Activated CD4-positive, alpha-beta T cell treated with anti-CD3 and anti-CD28 coated beads for 36 hours (primary cell): ENCODE data around the gene MADCAM1. TPM values are rescaled to one million over a fixed set of nuclear protein-coding genes. Genes with fewer than 3 reads are reported as not detected.

Experiments used
- ATAC-seq: fragments of 200-7000 bp; cut with Tn5 transposase; one replicate; pipeline ENCODE4 v1.10.0; 2021; ENCODE audit warnings: mild to moderate bottlenecking, moderate library complexity
- CTCF ChIA-PET: fragments of 350-600 bp; sonication (Branson Sonifier 250); formaldehyde crosslinking; loops from one replicate; lab custom pipeline; 2021; ENCODE audit warnings: antibody characterized with exemption; lab: Charles Lee
- POLR2A ChIA-PET: fragments of 350-600 bp; sonication (Branson Sonifier 250); formaldehyde crosslinking; loops from one replicate; lab custom pipeline; 2021; ENCODE audit warnings: antibody characterized with exemption, inconsistent platforms; lab: Charles Lee
- DNase-seq: peaks from one replicate; pipeline ENCODE4 v3.0.0-alpha.2; 2020
- H3K27ac Mint-ChIP-seq: one replicate; pipeline ENCODE4 v1.8.0; 2021; ENCODE audit warnings: mixed read lengths
- H3K27me3 Mint-ChIP-seq: one replicate; pipeline ENCODE4 v1.8.0; 2021; ENCODE audit warnings: mixed read lengths
- H3K36me3 Mint-ChIP-seq: one replicate; pipeline ENCODE4 v1.8.0; 2021; ENCODE audit warnings: low read depth, mixed read lengths
- H3K4me1 Mint-ChIP-seq: one replicate; pipeline ENCODE4 v1.8.0; 2021; ENCODE audit warnings: mixed read lengths
- H3K4me3 Mint-ChIP-seq: one replicate; pipeline ENCODE4 v1.8.0; 2021; ENCODE audit warnings: mild to moderate bottlenecking, moderate library complexity, mixed read lengths
- H3K9me3 Mint-ChIP-seq: one replicate; pipeline ENCODE4 v1.8.0; 2021; ENCODE audit warnings: low read depth, mixed read lengths
- intact Hi-C, 2 experiments: fragments of 100-400 bp; cut with DNase I in 1 of 2; cut with micrococcal nuclease in 1 of 2; formaldehyde crosslinking; loops; one replicate each; pipeline versions ENCODE4 v1.14.2 to v1.15.1; 2022 to 2024; cut with DNase I, micrococcal nuclease
- total RNA-seq, 2 experiments: library from RNA; stranded (reverse); gene quantifications; one replicate each; pipeline ENCODE4 v1.2.3, GENCODE V29; 2021

MADCAM1 gene
- total RNA-seq, 2 experiments from 2014 or later = 0.14 TPM; not detected in 1

DNA sequence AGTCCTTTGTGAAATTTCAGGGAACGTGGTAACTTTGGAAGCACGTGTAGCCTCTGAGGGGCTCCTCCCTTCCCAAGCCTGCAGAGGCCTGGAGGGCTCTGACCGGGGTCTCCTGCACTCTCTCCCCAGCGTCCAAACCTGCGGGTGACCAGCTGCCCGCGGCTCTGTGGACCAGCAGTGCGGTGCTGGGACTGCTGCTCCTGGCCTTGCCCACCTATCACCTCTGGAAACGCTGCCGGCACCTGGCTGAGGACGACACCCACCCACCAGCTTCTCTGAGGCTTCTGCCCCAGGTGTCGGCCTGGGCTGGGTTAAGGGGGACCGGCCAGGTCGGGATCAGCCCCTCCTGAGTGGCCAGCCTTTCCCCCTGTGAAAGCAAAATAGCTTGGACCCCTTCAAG, 8.3 kb downstream of the MADCAM1 start:
- Mint-ChIP-seq H3K36me3 (peaks cover 3% of the 10 kb centered on the region), H3K27ac (no peak overlapping the region), H3K4me1 (peaks cover 28% of the 10 kb centered on the region), H3K27me3 (no peaks in the 10 kb centered on the region), H3K9me3 (no peaks in the 10 kb centered on the region), H3K4me3 (no peak overlapping the region)
- ChIA-PET POLR2A (no interaction called here), CTCF (interaction anchor here (1.6 kb wide), 1 partner anchor 9 kb away, joined by 7 read pairs; no protein-coding TSS in a partner anchor)
- ATAC-seq (no peak), DNase-seq (no peak)
- intact Hi-C loops = no loop called here

DNA sequence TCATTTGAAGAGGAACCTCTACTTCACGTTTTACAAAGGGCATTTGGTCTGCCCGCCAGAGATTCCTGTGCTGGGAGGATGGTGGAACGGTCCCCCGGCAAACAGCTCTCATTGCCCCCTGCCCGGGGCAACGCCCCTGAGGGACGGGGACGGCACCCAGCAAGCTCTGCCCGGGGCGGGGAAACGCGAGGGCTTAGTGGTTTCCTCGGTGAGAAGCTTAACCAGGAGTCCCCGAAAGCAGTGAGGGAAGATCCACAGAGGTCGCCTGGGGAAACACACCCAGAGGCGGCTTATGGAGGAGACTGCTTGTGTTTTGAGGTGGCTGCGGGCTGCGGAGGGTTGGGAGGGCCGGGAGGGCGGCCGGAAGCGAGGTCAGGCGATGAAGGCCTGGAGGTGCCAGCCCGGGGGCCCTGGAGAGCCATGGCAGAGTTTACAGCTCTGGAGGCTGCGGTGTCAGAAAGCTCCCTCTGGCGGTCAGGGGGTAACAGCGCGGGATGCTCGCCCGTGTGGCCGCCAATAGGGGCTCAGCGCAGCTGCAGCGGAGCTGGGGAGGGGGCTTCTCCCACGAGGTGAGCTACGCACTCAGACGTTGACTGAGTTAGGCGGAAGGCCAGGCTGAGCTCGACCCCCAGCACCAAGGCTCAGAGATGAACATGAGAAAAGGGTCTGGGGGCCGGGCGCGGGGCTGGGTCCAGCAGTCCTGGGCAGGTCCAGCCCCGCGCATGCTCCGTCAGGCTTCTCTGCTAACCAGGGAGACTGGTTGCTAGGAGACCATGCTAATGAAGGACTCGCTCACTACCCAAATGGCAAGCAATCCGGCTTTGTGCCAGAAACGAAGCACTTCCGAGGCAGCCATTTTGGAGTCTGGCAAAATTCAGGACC, 10.4 kb downstream of the MADCAM1 start:
- intact Hi-C loops = loop anchor here (1.0 to 2.0 kb wide), 9 partner anchors 17 to 291 kb away; partner anchors contain the start of genes CDC34 (in 2 of the 2), BSG (in 1 of the 2), MIER2 (in 1 of the 2) and PTBP1 (in 1 of the 2)
- peak overlapping the region; percentile 95 for H3K4me3 Mint-ChIP-seq
- ATAC-seq = peak; percentile 72
- H3K27me3 Mint-ChIP-seq = no peaks in the 10 kb centered on the region
- CTCF ChIA-PET = interaction anchor here (0.6 to 1.8 kb wide), 12 partner anchors 11 to 163 kb away, joined by 3 to 18 read pairs (median 5); partner anchors contain the start of genes C2CD4C, CDC34 and MADCAM1
- peak; percentile 97 for DNase-seq
- peak overlapping the region; percentile 100 for H3K27ac Mint-ChIP-seq
- H3K9me3 Mint-ChIP-seq = no peaks in the 10 kb centered on the region
- H3K36me3 Mint-ChIP-seq = peaks cover 6% of the 10 kb centered on the region
- H3K4me1 Mint-ChIP-seq = peaks cover 41% of the 10 kb centered on the region
- POLR2A ChIA-PET = interaction anchor here (0.5 to 1.0 kb wide), 4 partner anchors 9 to 437 kb away, joined by 4 to 6 read pairs (median 4); partner anchors contain the start of gene MADCAM1

DNA sequence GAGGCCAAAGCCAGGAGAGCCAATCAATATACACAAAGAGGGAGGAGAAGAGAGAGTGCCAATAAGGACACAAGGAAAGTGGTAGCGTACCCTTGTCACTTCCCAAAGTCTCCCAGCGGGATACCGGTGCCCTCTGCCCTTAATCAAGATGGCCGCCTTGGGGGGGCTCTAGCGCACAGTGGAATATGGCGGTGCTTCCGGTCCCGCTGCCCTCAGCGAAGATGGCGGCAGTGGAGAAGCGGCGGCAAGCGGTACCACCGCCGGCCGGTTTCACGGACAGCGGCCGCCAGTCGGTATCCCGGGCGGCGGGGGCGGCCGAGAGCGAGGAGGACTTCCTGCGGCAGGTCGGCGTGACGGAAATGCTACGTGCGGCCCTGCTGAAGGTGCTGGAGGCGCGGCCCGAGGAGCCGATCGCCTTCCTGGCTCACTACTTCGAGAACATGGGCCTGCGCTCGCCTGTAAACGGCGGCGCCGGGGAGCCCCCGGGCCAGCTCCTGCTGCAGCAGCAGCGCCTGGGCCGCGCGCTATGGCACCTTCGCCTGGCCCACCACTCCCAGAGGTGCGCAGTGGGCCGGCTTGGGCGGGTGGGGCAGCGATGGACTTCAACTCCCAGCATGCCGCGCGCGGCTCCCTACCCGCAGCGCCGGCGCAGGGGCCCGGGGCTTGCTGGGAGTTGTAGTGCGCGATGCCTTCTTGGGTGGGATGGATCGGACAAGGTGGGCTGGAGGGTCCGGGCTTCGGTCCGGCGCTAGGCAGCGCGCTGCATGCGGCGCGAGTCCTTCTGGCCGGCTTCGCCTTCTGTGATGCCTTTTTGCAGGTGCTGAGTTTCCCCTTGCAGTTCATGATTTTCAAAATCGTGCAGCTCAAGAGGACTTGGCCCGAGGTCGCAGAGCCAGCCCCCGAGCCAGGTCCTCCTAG, 11.3 kb downstream of the MADCAM1 start, which contains the start of gene TPGS1:
Gene TPGS1, plus strand, starts transcription at position 212 of the 918 bp plus-strand sequence. Its CDS starts 10 bp downstream, at position 222.
- DNase-seq (peak; percentile 92), ATAC-seq (peak; percentile 64)
- H3K9me3 Mint-ChIP-seq = no peaks in the 10 kb centered on the region
- intact Hi-C loops = loop anchor here (1.0 to 2.0 kb wide), 9 partner anchors 18 to 290 kb away; partner anchors contain the start of genes CDC34 (in 2 of the 2), BSG (in 1 of the 2), MIER2 (in 1 of the 2) and PTBP1 (in 1 of the 2)
- CTCF ChIA-PET = interaction anchor here (0.6 to 1.8 kb wide), 10 partner anchors 11 to 164 kb away, joined by 3 to 18 read pairs (median 6); partner anchors contain the start of genes C2CD4C, CDC34 and MADCAM1
- H3K27ac Mint-ChIP-seq = peak within 1 kb of the TSS; percentile 100
- no peaks in the 10 kb centered on the region for H3K27me3 Mint-ChIP-seq
- H3K36me3 Mint-ChIP-seq = peaks cover 6% of the 10 kb centered on the region
- POLR2A ChIA-PET = interaction anchor here (1.0 kb wide), 1 partner anchor 10 kb away, joined by 4 read pairs; no protein-coding TSS in a partner anchor
- peaks cover 46% of the 10 kb centered on the region for H3K4me1 Mint-ChIP-seq
- H3K4me3 Mint-ChIP-seq = peak within 1 kb of the TSS; percentile 95

DNA sequence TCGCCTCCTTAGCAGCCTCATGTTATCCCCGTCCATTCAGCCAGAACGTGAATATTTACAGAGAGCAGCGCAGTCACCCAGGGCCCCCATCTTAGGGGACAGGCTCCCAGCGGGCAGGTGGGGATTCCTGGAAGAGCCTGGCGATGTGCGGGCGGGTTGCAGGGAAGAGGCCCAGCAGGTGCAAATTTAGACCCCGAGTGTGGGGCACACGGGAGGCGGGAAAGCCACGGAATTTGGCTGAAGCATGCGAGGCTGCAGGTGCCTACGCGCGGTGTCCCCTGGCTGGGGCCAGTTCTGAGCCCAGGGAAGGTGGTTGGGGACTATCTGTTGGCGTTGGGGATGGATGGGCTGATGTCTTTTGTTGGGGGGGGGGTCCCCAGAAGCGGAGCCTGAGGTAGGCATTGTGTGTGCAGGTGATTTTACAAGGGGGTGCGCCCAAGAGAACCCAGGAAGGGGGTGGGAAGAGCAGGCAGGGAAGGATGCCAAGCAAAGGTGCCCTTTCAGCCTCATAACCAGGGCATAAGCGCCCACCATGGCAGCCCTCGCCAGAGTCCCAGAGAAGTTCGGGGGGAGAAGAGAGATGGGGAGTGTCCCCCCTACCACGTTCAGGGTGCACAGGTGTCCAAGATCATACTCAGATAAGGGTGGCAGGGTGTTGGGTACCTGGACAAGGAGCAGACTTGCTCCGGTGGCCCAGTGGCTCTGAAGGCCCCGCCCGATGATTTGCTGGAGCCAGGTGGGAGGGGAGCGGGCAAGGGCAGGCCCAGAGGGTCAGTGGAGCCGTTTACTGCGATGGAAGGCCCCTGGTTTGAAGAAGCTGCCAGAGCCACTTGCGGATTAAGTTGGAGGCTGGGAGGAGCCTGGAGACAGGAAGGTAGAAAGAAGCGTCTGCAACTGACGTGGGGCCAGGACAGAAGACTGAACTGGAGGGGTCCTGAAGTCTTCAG, 12.2 kb downstream of the MADCAM1 start:
- H3K27ac Mint-ChIP-seq = peak overlapping the region; percentile 92
- peaks cover 42% of the 10 kb centered on the region for H3K4me1 Mint-ChIP-seq
- H3K4me3 Mint-ChIP-seq = peak overlapping the region; percentile 95
- no peak for ATAC-seq
- intact Hi-C loops = no loop called here
- no peak for DNase-seq
- ChIA-PET CTCF (interaction anchor here (1.0 to 1.4 kb wide), 2 partner anchors 13 to 20 kb away, joined by 3 to 4 read pairs; no protein-coding TSS in a partner anchor), POLR2A (no interaction called here)
- H3K27me3 Mint-ChIP-seq = no peaks in the 10 kb centered on the region
- peaks cover 6% of the 10 kb centered on the region for H3K36me3 Mint-ChIP-seq
- H3K9me3 Mint-ChIP-seq = no peaks in the 10 kb centered on the region

DNA sequence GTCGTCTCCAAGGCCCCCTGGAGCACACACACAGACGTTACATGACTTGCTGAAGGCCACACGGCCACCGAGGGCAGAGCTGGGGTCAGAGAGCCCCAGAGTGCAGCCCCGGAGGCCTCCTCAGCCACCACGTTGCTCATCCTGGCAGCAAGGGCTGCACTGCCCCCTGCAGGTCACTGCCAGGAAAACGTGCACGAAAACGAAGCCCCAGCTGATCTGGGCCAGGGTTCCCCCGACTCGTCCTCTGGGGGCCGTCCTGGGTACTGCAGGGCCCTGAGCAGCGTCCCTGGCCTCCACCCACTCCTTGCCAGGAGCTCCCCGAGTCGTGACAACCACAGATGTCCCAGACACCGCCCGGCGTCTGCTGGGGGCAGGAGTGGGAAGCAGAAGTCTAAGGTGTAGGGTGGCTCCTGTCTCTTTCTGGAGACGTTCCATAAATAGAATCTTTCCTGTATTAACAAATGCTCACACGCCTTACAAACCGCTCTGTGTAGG, 14.4 kb downstream of the MADCAM1 start:
- peak; percentile 98 for DNase-seq
- Mint-ChIP-seq H3K4me1 (peaks cover 39% of the 10 kb centered on the region), H3K27ac (peak overlapping the region; percentile 98), H3K4me3 (peak overlapping the region; percentile 75), H3K27me3 (no peaks in the 10 kb centered on the region), H3K36me3 (peaks cover 6% of the 10 kb centered on the region), H3K9me3 (no peaks in the 10 kb centered on the region)
- ChIA-PET POLR2A (interaction anchor here (0.5 to 1.3 kb wide), 7 partner anchors 21 to 1550 kb away, joined by 3 to 7 read pairs (median 3); partner anchors contain the start of genes BSG, CDC34 and CIRBP), CTCF (interaction anchor here (0.6 to 2.9 kb wide), 22 partner anchors 11 to 734 kb away, joined by 3 to 30 read pairs (median 4); partner anchors contain the start of genes BSG, CDC34 and MADCAM1)
- intact Hi-C loops = loop anchor here (1.0 to 2.0 kb wide), 4 partner anchors 62 to 287 kb away; partner anchors contain the start of genes BSG (in 1 of the 2), POLRMT (in 1 of the 2) and PTBP1 (in 1 of the 2)
- peak; percentile 52 for ATAC-seq

DNA sequence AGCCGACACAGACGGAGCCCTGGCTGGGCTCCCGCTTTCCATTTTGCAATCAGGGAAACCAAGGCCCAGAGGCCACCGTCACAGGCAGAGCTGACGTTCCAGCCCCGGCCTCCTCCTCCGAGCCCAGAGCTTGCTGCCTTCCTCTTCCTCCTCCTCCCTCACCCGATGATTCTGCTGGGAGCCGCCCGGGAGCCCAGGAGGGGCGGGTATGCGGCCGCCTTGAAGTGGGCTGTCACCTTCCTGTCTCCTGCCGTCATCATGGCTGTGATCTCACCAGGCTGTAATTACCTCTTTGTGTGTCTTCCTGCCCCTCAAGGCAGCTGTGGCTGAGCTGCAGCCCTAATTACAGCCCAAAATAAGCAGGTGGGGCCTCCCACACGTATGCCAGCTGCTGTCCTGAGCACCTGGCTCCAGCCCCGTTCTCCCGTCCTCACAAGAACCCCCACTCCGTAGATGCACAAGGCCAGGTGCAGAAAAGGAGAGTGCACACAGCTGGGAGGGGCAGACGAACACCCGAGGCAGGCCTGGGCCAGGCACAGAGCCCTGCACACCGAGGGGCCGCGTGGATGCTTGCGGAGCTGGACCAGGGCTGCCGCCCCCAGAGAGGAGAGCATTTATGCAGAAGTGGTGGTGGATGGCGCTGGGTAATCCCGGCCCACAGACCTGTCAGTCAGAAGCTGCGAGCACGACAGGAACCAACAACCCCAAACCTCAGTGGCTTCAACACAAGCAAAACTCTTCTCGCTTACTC, 15.0 kb downstream of the MADCAM1 start:
- POLR2A ChIA-PET = interaction anchor here (0.8 to 1.3 kb wide), 5 partner anchors 20 to 758 kb away, joined by 3 to 7 read pairs (median 3); partner anchors contain the start of genes BSG, CDC34 and CIRBP
- DNase-seq (peak; percentile 87), ATAC-seq (peak; percentile 38)
- intact Hi-C loops = loop anchor here (1.0 to 2.0 kb wide), 3 partner anchors 62 to 286 kb away; partner anchors contain the start of genes BSG (in 1 of the 2) and PTBP1 (in 1 of the 2)
- peaks cover 6% of the 10 kb centered on the region for H3K36me3 Mint-ChIP-seq
- H3K9me3 Mint-ChIP-seq = no peaks in the 10 kb centered on the region
- CTCF ChIA-PET = interaction anchor here (0.6 to 2.9 kb wide), 20 partner anchors 11 to 733 kb away, joined by 3 to 30 read pairs (median 4); partner anchors contain the start of genes CDC34 and MADCAM1
- peak overlapping the region; percentile 75 for H3K4me3 Mint-ChIP-seq
- H3K27ac Mint-ChIP-seq = peak overlapping the region; percentile 98
- H3K27me3 Mint-ChIP-seq = no peaks in the 10 kb centered on the region
- H3K4me1 Mint-ChIP-seq = peaks cover 37% of the 10 kb centered on the region

DNA sequence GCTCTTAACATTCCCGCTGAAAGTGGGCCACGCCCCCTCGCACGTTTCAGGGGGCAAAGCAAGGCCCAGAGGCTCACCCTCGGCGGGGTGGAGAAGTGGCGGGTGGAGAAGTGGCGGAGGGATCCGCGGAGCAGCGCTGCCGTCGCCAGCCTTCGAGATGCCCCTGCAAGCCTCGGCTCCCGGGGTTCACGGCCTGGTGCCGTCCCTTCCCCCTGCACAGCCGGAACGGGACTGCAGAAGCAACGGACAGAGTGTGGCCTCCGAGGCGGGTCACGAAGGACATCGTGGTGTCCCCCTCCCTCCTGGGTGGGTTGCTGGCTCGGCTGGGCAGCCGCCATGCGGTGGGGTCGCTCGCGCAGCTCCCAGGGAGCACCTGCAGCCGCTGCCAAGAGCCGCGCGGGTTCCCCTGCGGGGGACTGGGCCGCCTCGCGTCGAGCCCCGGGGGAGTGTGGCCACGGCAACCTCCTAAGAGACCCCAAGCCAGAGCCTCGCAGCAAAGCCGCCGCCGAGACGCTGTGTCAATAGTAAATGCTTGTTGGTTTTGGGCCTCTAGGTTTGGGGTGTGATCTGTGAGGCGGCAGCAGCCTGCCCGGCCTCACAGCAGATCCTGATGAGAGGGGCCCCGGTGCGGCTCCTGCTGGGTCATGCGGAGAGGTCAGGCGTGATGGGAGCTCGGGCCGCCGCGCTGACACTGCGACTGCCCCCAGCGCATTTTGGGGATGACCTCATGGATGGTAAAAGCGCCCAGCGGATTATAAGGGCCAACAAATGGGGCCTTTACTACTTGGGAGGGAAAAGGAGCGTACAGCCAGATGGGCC, 16.5 kb downstream of the MADCAM1 start:
- Mint-ChIP-seq H3K27me3 (no peaks in the 10 kb centered on the region), H3K27ac (no peak overlapping the region), H3K36me3 (peaks cover 6% of the 10 kb centered on the region), H3K4me1 (peaks cover 39% of the 10 kb centered on the region), H3K4me3 (no peak overlapping the region), H3K9me3 (no peaks in the 10 kb centered on the region)
- ATAC-seq (no peak), DNase-seq (no peak)
- ChIA-PET POLR2A (no interaction called here), CTCF (no interaction called here)
- intact Hi-C loops = no loop called here

DNA sequence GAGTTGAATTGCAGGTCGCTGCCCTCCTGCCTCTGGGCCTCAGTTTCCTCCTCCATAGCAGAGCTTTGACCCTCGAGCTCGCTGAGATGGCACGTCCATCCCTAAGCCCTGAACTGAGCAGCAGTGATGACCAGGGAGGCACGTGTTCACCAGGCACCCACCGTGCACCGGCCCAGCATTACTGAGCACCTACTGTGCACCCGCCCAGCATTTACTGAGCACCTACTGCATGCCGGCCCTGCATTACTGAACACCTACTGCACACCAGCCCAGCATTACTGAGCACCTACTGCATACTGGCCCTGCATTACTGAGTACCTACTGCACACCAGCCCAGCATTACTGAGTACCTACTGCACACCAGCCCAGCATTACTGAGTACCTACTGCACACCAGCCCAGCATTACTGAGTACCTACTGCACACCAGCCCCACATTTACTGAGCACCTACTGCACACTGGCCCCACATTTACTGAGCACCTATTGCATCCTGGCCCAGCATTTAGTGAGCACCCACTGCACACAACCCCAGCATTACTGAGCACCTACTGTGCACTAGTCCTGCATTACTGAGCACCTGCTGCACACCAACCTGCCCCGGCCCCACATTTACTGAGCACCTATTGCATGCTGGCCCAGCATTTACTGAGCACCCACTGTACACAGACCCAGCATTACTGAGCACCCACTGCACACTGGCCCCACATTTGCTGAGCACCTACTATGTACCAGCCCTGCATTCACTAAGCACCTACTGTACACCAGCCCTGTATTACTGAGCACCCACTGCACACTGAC, 17.3 kb downstream of the MADCAM1 start:
- no peak overlapping the region for H3K4me3 Mint-ChIP-seq
- ATAC-seq (no peak), DNase-seq (no peak)
- H3K4me1 Mint-ChIP-seq = peaks cover 31% of the 10 kb centered on the region
- POLR2A ChIA-PET = no interaction called here
- CTCF ChIA-PET = no interaction called here
- no peaks in the 10 kb centered on the region for H3K9me3 Mint-ChIP-seq
- peaks cover 3% of the 10 kb centered on the region for H3K36me3 Mint-ChIP-seq
- no peak overlapping the region for H3K27ac Mint-ChIP-seq
- H3K27me3 Mint-ChIP-seq = no peaks in the 10 kb centered on the region
- intact Hi-C loops = no loop called here
